Central memory CD8-positive, alpha-beta T cell (primary cell): Measurements from ENCODE around the gene SULT1C4.

Experiments used
- ATAC-seq: fragments of 150-1000 bp; cut with Tn5 transposase; replicated peaks from 2 replicates; pipeline ENCODE4 v1.10.0; 2022; ENCODE audit warnings: mild to moderate bottlenecking, moderate FRiP score, moderate number of reproducible peaks; ENCODE audit not compliant: poor library complexity, severe bottlenecking; ENCODE audit errors: extremely low read depth
- DNase-seq, 2 donors: peaks; one replicate each; pipeline ENCODE4 v3.0.0; 2021; ENCODE audit warnings: low spot score in 2 of 2
- H3K27ac Mint-ChIP-seq: one replicate; pipeline ENCODE4 v1.8.0; 2022; ENCODE audit warnings: low read depth, mild to moderate bottlenecking, moderate library complexity, mixed read lengths
- H3K27me3 Mint-ChIP-seq: one replicate; pipeline ENCODE4 v1.8.0; 2022; ENCODE audit warnings: mixed read lengths
- H3K36me3 Mint-ChIP-seq: one replicate; pipeline ENCODE4 v1.8.0; 2022; ENCODE audit warnings: mild to moderate bottlenecking, moderate library complexity, mixed read lengths; ENCODE audit not compliant: insufficient read depth
- H3K4me1 Mint-ChIP-seq: one replicate; pipeline ENCODE4 v1.8.0; 2022; ENCODE audit warnings: mixed read lengths
- H3K4me3 Mint-ChIP-seq: one replicate; pipeline ENCODE4 v1.8.0; 2022; ENCODE audit warnings: mild to moderate bottlenecking, moderate library complexity, mixed read lengths
- H3K9me3 Mint-ChIP-seq: one replicate; pipeline ENCODE4 v1.8.0; 2022; ENCODE audit warnings: mixed read lengths

SULT1C4 gene

GRCh38 chr2:108404784-108405397 is 27.1 kb downstream of the SULT1C4 start:
- Mint-ChIP-seq H3K36me3 (no peaks in the 10 kb centered on the region), H3K27ac (no peak overlapping the region), H3K9me3 (peaks cover 17% of the 10 kb centered on the region), H3K4me3 (no peak overlapping the region), H3K4me1 (no peaks in the 10 kb centered on the region), H3K27me3 (peaks cover 45% of the 10 kb centered on the region)
- no peak for ATAC-seq
- DNase-seq: no peak

GRCh38 chr2:108407864-108408729 is 30.3 kb downstream of the SULT1C4 start:
- Mint-ChIP-seq H3K36me3 (no peaks in the 10 kb centered on the region), H3K27me3 (peaks cover 22% of the 10 kb centered on the region), H3K4me3 (no peak overlapping the region), H3K9me3 (peaks cover 17% of the 10 kb centered on the region), H3K27ac (no peak overlapping the region), H3K4me1 (no peaks in the 10 kb centered on the region)
- DNase-seq (no peak), ATAC-seq (no peak)

DNA sequence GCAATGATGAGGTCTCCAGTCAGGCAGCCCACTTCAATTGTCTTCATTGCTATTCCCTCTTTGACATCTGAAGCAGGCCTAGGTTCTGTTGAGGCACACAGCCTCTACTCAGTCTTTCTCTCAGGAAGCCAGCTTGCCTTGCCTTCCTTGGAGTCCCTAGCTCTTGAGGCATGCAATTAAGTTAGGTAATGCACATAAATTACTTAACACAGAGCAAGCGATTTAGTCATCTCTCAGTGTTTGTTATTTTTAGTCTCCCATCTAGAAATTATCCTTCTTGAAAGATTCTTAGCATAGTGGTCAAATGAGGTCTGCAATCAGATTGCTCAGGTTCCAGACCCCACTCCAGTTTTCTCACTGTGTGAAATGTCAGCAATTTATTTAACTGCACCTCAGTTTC is 32.0 kb downstream of the SULT1C4 start:
- ATAC-seq (no peak), DNase-seq (no peak)
- Mint-ChIP-seq H3K36me3 (no peaks in the 10 kb centered on the region), H3K27ac (no peak overlapping the region), H3K4me1 (no peaks in the 10 kb centered on the region), H3K9me3 (peaks cover 12% of the 10 kb centered on the region), H3K27me3 (peaks cover 21% of the 10 kb centered on the region), H3K4me3 (no peak overlapping the region)

DNA sequence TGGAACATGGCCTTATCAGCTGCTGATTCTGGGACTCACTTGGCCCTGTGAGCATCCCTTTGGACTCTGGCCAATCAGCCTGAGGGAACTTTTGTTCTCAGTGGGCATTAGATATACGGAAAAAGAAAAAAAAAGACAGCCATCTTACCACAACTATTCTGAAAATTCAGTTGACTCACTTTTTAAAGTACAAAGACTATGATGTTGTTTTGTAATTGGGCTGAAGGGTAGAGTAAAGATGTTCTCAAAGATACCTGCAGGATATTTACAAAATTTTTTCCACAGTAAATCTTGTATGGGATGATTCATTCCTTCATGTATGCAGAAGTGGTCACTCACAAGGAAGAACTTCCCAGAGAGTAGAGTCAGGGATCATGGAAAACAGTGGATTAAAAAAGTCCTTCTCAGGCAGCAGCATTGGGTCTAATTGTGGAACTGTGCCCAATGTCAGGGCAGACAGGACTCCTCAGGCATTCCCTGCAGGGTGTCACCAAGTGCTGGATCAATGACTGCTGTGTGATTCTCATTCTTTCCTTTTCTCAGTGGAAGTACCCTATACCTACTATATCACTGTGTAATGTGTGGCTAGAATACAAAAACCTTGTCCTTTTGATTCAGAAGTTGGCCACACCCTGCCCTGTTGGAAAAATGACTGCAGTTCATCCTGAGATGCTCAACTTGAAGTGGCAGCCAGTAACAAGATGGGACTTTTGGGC is 35.4 kb downstream of the SULT1C4 start:
- DNase-seq: no peak

GRCh38 chr2:108413711-108414095 is 35.9 kb downstream of the SULT1C4 start:
- peaks cover 3% of the 10 kb centered on the region for H3K36me3 Mint-ChIP-seq
- H3K4me3 Mint-ChIP-seq: no peak overlapping the region
- H3K27ac Mint-ChIP-seq: no peak overlapping the region
- peaks cover 4% of the 10 kb centered on the region for H3K27me3 Mint-ChIP-seq
- no peak for DNase-seq
- H3K4me1 Mint-ChIP-seq: no peaks in the 10 kb centered on the region
- H3K9me3 Mint-ChIP-seq: no peaks in the 10 kb centered on the region
- ATAC-seq: no peak

More for the DNA sequence above, 35.4 kb downstream of the SULT1C4 start:
- no peak for ATAC-seq
- no peaks in the 10 kb centered on the region for H3K4me1 Mint-ChIP-seq
- H3K36me3 Mint-ChIP-seq: peaks cover 3% of the 10 kb centered on the region
- H3K27me3 Mint-ChIP-seq: peaks cover 10% of the 10 kb centered on the region
- H3K27ac Mint-ChIP-seq: no peak overlapping the region
- H3K4me3 Mint-ChIP-seq: no peak overlapping the region
- H3K9me3 Mint-ChIP-seq: no peaks in the 10 kb centered on the region

DNA sequence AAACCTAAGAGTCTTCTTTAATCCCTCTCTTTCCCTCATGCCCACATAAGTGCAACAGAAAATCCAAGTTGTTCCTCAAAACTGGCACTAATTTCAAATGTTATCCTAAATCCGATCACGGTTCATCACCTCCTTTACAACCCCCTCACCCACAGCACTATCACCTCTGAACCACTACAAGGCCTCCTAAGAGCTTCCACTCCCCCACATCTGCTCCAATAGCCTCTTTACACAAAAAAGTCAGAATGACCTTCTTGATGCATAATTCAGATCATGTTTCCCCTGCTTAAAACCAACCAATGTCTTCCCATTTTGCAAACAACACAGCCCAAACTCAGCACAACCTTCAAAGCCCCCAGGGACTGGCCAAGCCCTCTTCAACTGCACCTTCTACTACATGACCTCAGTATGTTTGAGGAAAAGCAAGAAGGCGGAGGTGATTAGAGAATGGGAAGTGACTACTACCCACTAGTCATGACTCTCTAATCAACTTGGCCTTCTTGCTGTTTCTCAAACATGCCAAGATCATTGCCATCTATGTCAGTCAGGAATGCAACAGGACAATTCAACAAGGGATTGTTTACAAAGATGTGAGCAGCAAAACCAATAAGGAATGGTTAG is 36.6 kb downstream of the SULT1C4 start:
- Mint-ChIP-seq H3K4me1 (no peaks in the 10 kb centered on the region), H3K36me3 (peaks cover 3% of the 10 kb centered on the region)
- ATAC-seq: no peak

GRCh38 chr2:108414945-108415344 is 37.2 kb downstream of the SULT1C4 start:
- Mint-ChIP-seq H3K36me3 (peaks cover 3% of the 10 kb centered on the region), H3K27me3 (no peaks in the 10 kb centered on the region), H3K4me3 (no peak overlapping the region), H3K4me1 (no peaks in the 10 kb centered on the region), H3K9me3 (no peaks in the 10 kb centered on the region), H3K27ac (no peak overlapping the region)
- ATAC-seq (no peak), DNase-seq (no peak)

More for the DNA sequence above, 36.6 kb downstream of the SULT1C4 start:
- H3K4me3 Mint-ChIP-seq: no peak overlapping the region
- no peak for DNase-seq
- H3K9me3 Mint-ChIP-seq: no peaks in the 10 kb centered on the region
- H3K27me3 Mint-ChIP-seq: no peaks in the 10 kb centered on the region
- no peak overlapping the region for H3K27ac Mint-ChIP-seq

- no peak for DNase-seq
- H3K9me3 Mint-ChIP-seq: no peaks in the 10 kb centered on the region
- H3K4me3 Mint-ChIP-seq: no peak overlapping the region
- H3K36me3 Mint-ChIP-seq: peaks cover 3% of the 10 kb centered on the region
- no peak for ATAC-seq
- H3K27ac Mint-ChIP-seq: no peak overlapping the region
- peaks cover 2% of the 10 kb centered on the region for H3K27me3 Mint-ChIP-seq
- H3K4me1 Mint-ChIP-seq: no peaks in the 10 kb centered on the region
These were observed 39.5 kb downstream of the SULT1C4 start for GRCh38 chr2:108417254-108417653.

- DNase-seq (no peak), ATAC-seq (no peak)
- Mint-ChIP-seq H3K9me3 (no peaks in the 10 kb centered on the region), H3K27ac (no peak overlapping the region), H3K27me3 (peaks cover 13% of the 10 kb centered on the region), H3K4me1 (no peaks in the 10 kb centered on the region), H3K36me3 (peaks cover 3% of the 10 kb centered on the region), H3K4me3 (no peak overlapping the region)
These were observed 40.7 kb downstream of the SULT1C4 start for GRCh38 chr2:108418416-108418815.

DNA sequence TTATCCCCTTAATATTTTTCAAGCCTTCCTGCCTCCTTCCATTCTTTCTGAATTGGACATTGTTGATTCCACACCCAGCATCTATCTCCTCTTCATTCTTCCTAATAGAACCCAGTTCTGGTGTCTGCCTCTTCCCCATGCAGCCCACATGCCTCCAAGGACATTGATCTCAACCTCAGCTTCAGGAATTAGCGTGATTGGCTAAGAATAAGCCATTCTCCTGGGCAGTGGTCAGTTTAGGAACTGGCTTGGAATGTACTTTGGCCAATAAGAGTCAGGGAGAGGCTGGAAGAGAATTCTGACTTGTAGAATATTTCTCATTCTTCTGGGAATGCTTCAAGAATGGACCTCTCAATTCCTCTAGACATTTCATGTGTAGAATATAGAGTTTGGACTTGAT is 45.3 kb downstream of the SULT1C4 start:
- ATAC-seq: no peak
- Mint-ChIP-seq H3K4me3 (no peak overlapping the region), H3K4me1 (no peaks in the 10 kb centered on the region), H3K27me3 (peaks cover 36% of the 10 kb centered on the region), H3K36me3 (no peaks in the 10 kb centered on the region), H3K9me3 (no peaks in the 10 kb centered on the region), H3K27ac (no peak overlapping the region)
- DNase-seq: no peak

GRCh38 chr2:108423502-108424251 is 45.9 kb downstream of the SULT1C4 start:
- no peaks in the 10 kb centered on the region for H3K36me3 Mint-ChIP-seq
- ATAC-seq (no peak), DNase-seq (no peak)
- H3K27ac Mint-ChIP-seq: no peak overlapping the region
- peaks cover 36% of the 10 kb centered on the region for H3K27me3 Mint-ChIP-seq
- H3K9me3 Mint-ChIP-seq: no peaks in the 10 kb centered on the region
- H3K4me3 Mint-ChIP-seq: no peak overlapping the region
- H3K4me1 Mint-ChIP-seq: no peaks in the 10 kb centered on the region
